ENCODE data around the gene HAPSTR1. TPM values are rescaled to one million over a fixed set of nuclear protein-coding genes. Genes with fewer than 3 reads are reported as not detected.

Gene HAPSTR1, protein sequence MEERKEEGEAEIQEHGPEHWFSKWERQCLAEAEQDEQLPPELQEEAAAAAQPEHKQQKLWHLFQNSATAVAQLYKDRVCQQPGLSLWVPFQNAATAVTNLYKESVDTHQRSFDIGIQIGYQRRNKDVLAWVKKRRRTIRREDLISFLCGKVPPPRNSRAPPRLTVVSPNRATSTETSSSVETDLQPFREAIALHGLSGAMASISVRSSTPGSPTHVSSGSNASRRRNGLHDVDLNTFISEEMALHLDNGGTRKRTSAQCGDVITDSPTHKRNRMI
- 43.4 TPM for polyA plus RNA-seq (2013, experiment 1 of 2)
- polyA plus RNA-seq (2013, experiment 2 of 2), result 42.6 TPM

DNA sequence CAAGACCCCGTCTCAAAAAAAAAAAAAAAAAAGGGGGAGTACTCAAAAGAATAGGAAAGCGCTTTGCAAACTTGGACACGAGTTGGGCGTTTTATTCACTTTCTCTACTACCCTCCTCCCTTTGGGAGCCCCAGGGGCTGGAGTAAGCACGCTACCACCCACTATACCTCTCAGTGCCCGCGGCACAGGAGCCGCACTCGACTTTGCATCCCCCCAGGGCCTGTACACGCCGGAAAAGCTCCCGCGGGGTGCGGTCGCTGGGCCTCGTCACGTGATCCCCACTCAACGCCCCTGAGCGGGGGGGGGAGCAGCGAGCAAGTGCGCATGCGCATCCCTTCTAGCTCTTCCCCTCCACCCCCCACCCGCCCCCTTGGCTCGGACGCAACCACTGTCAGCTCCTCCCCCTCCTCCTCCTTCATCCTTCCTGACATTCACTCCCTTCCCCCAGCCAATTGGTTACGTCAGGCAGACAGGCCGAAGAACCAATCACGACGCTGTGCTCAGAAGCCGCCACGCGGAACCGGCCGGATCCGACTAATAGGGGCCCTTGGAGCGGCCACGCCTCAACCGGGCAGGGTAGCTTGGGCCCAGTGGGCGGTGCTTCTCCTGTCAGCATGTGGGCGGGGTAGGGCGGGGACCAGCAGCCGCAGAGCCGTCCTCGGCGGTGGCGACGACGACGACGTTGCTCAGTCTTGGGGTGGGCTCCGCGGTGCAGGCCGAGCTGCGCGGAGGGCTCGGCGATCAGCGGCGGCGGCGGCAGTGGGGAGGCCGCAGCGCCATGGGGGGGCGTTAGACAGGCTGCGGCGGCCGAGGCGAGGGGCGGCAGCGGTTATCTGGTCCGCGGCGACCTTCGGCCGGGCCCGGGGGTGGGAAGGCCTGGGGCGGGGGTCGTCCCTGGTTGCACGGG, at the start of gene HAPSTR1:
HAPSTR1 (plus strand) TSS at position 685 of the 907 bp plus-strand sequence. CDS start 401 bp downstream, outside the sequence.
- Histone ChIP-seq H3K9me3 (ENCODE audit: control insufficient read depth, low read length) (no peaks in the 10 kb centered on the region), H3K23ac (ENCODE audit: low read length in 2 of 2) (peak within 1 kb of the TSS; percentile 91 to 99), H3K27me3 (ENCODE audit: control insufficient read depth in 1 of 2, insufficient read depth in 1 of 2, low read length in 2 of 2) (no peaks in the 10 kb centered on the region), H3K27ac (ENCODE audit: low read length, poor library complexity, severe bottlenecking) (peak within 1 kb of the TSS; percentile 91), H3K79me1 (replicated peaks; ENCODE audit: low read length, poor library complexity, severe bottlenecking) (no peaks in the 10 kb centered on the region), H3K4me2 (ENCODE audit: low read length, poor library complexity, severe bottlenecking) (peak within 1 kb of the TSS; percentile 92), H2BK15ac (ENCODE audit: low read depth, poor library complexity, severe bottlenecking) (peak within 1 kb of the TSS; percentile 99), H3K18ac (ENCODE audit: low read depth in 1 of 2, low read length in 2 of 2) (peak within 1 kb of the TSS; percentile 99 to 100), H2AK5ac (ENCODE audit: low read length, severe bottlenecking) (peak within 1 kb of the TSS; percentile 61), H3K36me3 (ENCODE audit: control insufficient read depth in 1 of 2, insufficient read depth in 2 of 2, low read depth in 1 of 2, low read length in 2 of 2) (peaks cover 0 to 34% of the 10 kb centered on the region in 2 experiments), H3K4me3 (ENCODE audit: insufficient read depth in 1 of 2, low read depth in 1 of 2, low read length in 2 of 2) (peak within 1 kb of the TSS; percentile 87 to 98), H2BK5ac (ENCODE audit: low read depth, low read length, poor library complexity, severe bottlenecking) (peak within 1 kb of the TSS; percentile 96), H3K9ac (ENCODE audit: low read length) (peak within 1 kb of the TSS; percentile 95), H3K4me1 (ENCODE audit: control insufficient read depth, insufficient read depth, low read depth, low read length) (peaks cover 9% of the 10 kb centered on the region), H2BK12ac (ENCODE audit: low read length in 2 of 2) (peak within 1 kb of the TSS; percentile 52 to 94), H2BK120ac (ENCODE audit: low read depth, low read length) (peak within 1 kb of the TSS; percentile 99), H3K4ac (ENCODE audit: low read depth in 1 of 2, low read length in 2 of 2) (peak within 1 kb of the TSS; percentile 99 to 100), H3K14ac (ENCODE audit: low read length in 2 of 2) (peak within 1 kb of the TSS; percentile 78 to 100), H4K91ac (ENCODE audit: low read length) (peak within 1 kb of the TSS; percentile 97), H4K8ac (ENCODE audit: low read length) (peak within 1 kb of the TSS; percentile 92), H2AFZ (ENCODE audit: low read depth, low read length) (no peak within 1 kb of the TSS)
- under 1% methylated on average over 42 of the region's 79 CpGs for WGBS
- peak; percentile 100 for DNase-seq

DNA sequence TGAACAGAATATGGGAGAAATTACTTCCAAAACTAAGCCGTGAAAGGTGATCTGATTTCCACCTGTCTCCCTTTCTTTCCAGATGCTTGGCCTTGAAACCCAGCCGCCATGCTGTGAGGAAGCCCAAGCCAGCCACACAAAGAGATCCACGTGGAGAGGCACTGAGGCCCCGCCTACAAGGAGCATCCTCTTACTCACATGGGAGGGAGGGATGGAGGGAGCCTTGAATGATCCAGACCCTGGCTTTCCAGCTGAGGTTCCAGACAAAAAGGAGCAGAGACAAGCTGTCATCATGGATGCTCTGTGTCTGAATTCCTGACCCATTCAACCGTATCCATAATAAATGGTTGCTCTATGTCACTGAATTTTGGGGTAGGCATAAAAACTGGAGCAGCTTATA, 48.9 kb upstream of the HAPSTR1 start:
- H3K79me1 ChIP-seq (replicated peaks; ENCODE audit: low read length, poor library complexity, severe bottlenecking), result no peaks in the 10 kb centered on the region
- peak overlapping the region in 1 of 2 experiments; percentile 68 for H3K18ac ChIP-seq (ENCODE audit: low read depth in 1 of 2, low read length in 2 of 2)
- peak overlapping the region in 1 of 2 experiments; percentile 5 for H3K4ac ChIP-seq (ENCODE audit: low read depth in 1 of 2, low read length in 2 of 2)
- H3K9me3 ChIP-seq (ENCODE audit: control insufficient read depth, low read length), result peaks cover 4% of the 10 kb centered on the region
- no peaks in the 10 kb centered on the region for H3K27me3 ChIP-seq (ENCODE audit: control insufficient read depth in 1 of 2, insufficient read depth in 1 of 2, low read length in 2 of 2)
- H3K4me1 ChIP-seq (ENCODE audit: control insufficient read depth, insufficient read depth, low read depth, low read length), result peaks cover 8% of the 10 kb centered on the region
- peak overlapping the region; percentile 31 for H3K4me2 ChIP-seq (ENCODE audit: low read length, poor library complexity, severe bottlenecking)
- H3K36me3 ChIP-seq (ENCODE audit: control insufficient read depth in 1 of 2, insufficient read depth in 2 of 2, low read depth in 1 of 2, low read length in 2 of 2), result no peaks in the 10 kb centered on the region
- no peak overlapping the region for H4K8ac ChIP-seq (ENCODE audit: low read length)
- H3K23ac ChIP-seq (ENCODE audit: low read length in 2 of 2), result no peak overlapping the region
- peak overlapping the region; percentile 71 for H3K27ac ChIP-seq (ENCODE audit: low read length, poor library complexity, severe bottlenecking)
- peak overlapping the region in 1 of 2 experiments; percentile 68 for H2BK12ac ChIP-seq (ENCODE audit: low read length in 2 of 2)
- no peak overlapping the region for H3K14ac ChIP-seq (ENCODE audit: low read length in 2 of 2)
- no peak overlapping the region for H2AK5ac ChIP-seq (ENCODE audit: low read length, severe bottlenecking)
- peak overlapping the region; percentile 60 for H3K9ac ChIP-seq (ENCODE audit: low read length)
- no peak overlapping the region for H3K4me3 ChIP-seq (ENCODE audit: insufficient read depth in 1 of 2, low read depth in 1 of 2, low read length in 2 of 2)
- no peak overlapping the region for H2BK5ac ChIP-seq (ENCODE audit: low read depth, low read length, poor library complexity, severe bottlenecking)
- no peak for DNase-seq
- no peak overlapping the region for H2BK120ac ChIP-seq (ENCODE audit: low read depth, low read length)
- no peak overlapping the region for H4K91ac ChIP-seq (ENCODE audit: low read length)
- H2AFZ ChIP-seq (ENCODE audit: low read depth, low read length), result no peak overlapping the region
- no peak overlapping the region for H2BK15ac ChIP-seq (ENCODE audit: low read depth, poor library complexity, severe bottlenecking)
- WGBS, result 81% methylated on average over 5 of the region's 5 CpGs

DNA sequence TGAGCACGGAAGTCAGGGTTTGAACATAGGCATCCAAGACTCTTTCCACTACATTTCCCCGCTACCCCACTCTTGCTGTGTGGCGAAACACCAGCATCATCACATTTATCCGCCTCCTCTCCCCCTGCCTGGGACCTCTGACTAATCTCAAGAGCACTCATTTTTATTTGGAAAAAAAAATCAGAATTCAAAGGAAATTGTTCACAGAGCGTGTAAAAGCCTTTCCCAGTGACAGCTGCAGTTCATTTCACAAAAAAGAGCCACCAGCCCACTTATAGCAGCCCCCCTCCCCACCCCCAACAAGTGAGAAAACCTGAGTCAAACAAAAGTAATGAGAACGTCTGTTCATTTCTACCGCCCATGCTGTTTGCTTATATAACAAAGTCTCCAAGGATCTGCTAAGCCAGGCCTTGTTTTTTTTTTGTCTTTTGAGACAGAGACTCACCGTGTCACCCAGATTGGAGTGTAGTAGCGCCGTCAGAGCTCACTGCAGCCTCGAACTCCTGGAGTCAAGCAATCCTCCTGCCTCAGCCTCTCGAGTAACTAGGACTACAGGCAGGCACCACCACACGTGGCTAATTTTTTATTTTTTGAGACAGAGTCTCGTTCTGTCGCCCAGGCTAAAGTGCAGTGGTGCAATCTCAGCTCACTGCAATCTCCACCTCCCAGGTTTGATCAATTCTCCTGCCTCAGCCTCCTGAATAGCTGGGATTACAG, 48.3 kb upstream of the HAPSTR1 start:
- no peak overlapping the region for H2AK5ac ChIP-seq (ENCODE audit: low read length, severe bottlenecking)
- no peak overlapping the region for H2BK120ac ChIP-seq (ENCODE audit: low read depth, low read length)
- H3K9me3 ChIP-seq (ENCODE audit: control insufficient read depth, low read length), result peaks cover 4% of the 10 kb centered on the region
- peaks cover 12% of the 10 kb centered on the region for H3K4me1 ChIP-seq (ENCODE audit: control insufficient read depth, insufficient read depth, low read depth, low read length)
- no peak overlapping the region for H4K91ac ChIP-seq (ENCODE audit: low read length)
- H3K23ac ChIP-seq (ENCODE audit: low read length in 2 of 2), result no peak overlapping the region
- H3K27ac ChIP-seq (ENCODE audit: low read length, poor library complexity, severe bottlenecking), result peak overlapping the region; percentile 71
- H3K27me3 ChIP-seq (ENCODE audit: control insufficient read depth in 1 of 2, insufficient read depth in 1 of 2, low read length in 2 of 2), result no peaks in the 10 kb centered on the region
- H4K8ac ChIP-seq (ENCODE audit: low read length), result no peak overlapping the region
- no peak overlapping the region for H2BK5ac ChIP-seq (ENCODE audit: low read depth, low read length, poor library complexity, severe bottlenecking)
- H2BK15ac ChIP-seq (ENCODE audit: low read depth, poor library complexity, severe bottlenecking), result no peak overlapping the region
- no peaks in the 10 kb centered on the region for H3K79me1 ChIP-seq (replicated peaks; ENCODE audit: low read length, poor library complexity, severe bottlenecking)
- peak overlapping the region in 1 of 2 experiments; percentile 18 for H3K18ac ChIP-seq (ENCODE audit: low read depth in 1 of 2, low read length in 2 of 2)
- H3K4me2 ChIP-seq (ENCODE audit: low read length, poor library complexity, severe bottlenecking), result peak overlapping the region; percentile 33
- DNase-seq, result peak; percentile 65
- no peak overlapping the region for H2AFZ ChIP-seq (ENCODE audit: low read depth, low read length)
- peak overlapping the region in 1 of 2 experiments; percentile 54 for H2BK12ac ChIP-seq (ENCODE audit: low read length in 2 of 2)
- peak overlapping the region; percentile 60 for H3K9ac ChIP-seq (ENCODE audit: low read length)
- H3K14ac ChIP-seq (ENCODE audit: low read length in 2 of 2), result no peak overlapping the region
- H3K4ac ChIP-seq (ENCODE audit: low read depth in 1 of 2, low read length in 2 of 2), result peak overlapping the region in 1 of 2 experiments; percentile 17
- H3K36me3 ChIP-seq (ENCODE audit: control insufficient read depth in 1 of 2, insufficient read depth in 2 of 2, low read depth in 1 of 2, low read length in 2 of 2), result no peaks in the 10 kb centered on the region
- H3K4me3 ChIP-seq (ENCODE audit: insufficient read depth in 1 of 2, low read depth in 1 of 2, low read length in 2 of 2), result no peak overlapping the region
- WGBS, result 60% methylated on average over 15 of the region's 15 CpGs
